GM12864 (cell line): ENCODE data around the gene ST14.
A peak's percentile ranks its signal among the peaks of the same experiment; 100 is the strongest.

Source experiments
- DNase-seq: peaks from one replicate; pipeline ENCODE4 v3.0.0-alpha.2; 2011; ENCODE audit warnings: low read depth
- H3K4me3 ChIP-seq: 2 replicates; pipeline ENCODE4 v1.5.1; 2011; ENCODE audit warnings: mild to moderate bottlenecking, low read depth, low read length, control low read depth
- TF ChIP-seq, protein P1 (sequence below): IDR thresholded peaks from 2 replicates; pipeline ENCODE4 v1.5.1; 2011; ENCODE audit warnings: low read depth, mild to moderate bottlenecking, moderate library complexity, low read length, control low read depth, inconsistent platforms; ENCODE audit errors: missing control alignments

The ST14 gene

GRCh38 chr11:130159657-130160497 is at the start of gene ST14:
Gene ST14 (plus strand): TSS chr11:130159782. CDS start chr11:130159980, 198 bp downstream.
- TF ChIP-seq, protein P1, sequence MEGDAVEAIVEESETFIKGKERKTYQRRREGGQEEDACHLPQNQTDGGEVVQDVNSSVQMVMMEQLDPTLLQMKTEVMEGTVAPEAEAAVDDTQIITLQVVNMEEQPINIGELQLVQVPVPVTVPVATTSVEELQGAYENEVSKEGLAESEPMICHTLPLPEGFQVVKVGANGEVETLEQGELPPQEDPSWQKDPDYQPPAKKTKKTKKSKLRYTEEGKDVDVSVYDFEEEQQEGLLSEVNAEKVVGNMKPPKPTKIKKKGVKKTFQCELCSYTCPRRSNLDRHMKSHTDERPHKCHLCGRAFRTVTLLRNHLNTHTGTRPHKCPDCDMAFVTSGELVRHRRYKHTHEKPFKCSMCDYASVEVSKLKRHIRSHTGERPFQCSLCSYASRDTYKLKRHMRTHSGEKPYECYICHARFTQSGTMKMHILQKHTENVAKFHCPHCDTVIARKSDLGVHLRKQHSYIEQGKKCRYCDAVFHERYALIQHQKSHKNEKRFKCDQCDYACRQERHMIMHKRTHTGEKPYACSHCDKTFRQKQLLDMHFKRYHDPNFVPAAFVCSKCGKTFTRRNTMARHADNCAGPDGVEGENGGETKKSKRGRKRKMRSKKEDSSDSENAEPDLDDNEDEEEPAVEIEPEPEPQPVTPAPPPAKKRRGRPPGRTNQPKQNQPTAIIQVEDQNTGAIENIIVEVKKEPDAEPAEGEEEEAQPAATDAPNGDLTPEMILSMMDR, result no peak
- no peak for DNase-seq
- H3K4me3 ChIP-seq, result peak within 1 kb of the TSS; percentile 15; the same call in 1 of the 2 replicates

DNA sequence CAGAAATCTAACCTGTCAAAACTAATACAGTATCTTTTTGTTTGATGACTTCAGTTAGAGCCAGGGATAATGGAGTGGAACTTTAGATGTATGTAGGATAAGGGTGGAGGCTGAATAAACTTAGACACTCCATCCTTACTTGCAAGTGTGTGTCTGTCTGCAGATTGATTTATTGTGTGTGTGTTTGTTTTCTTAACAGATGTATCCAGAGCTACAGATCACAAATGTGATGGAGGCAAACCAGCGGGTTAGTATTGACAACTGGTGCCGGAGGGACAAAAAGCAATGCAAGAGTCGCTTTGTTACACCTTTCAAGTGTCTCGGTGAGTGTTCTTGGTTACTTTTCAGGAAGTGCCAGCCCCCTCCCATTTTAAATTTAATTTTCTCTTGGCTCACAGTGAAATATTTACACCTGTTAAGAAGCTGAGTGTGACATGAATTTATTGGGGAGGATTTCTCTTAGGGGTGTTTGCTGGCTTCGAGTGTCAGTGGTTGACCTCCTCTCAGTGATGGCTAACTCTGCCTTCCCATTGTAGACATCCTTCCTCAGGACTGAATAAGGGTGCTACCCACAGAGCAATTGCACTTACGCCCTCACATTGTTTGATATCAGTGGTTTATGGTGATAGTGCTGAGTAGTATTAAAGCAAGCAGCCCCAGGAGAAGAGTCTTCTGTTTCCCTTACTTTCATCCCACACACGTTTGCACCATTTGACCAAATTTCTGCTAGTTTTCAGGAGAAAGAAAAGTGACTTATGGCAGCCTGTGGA is 49.1 kb upstream of the ST14 start:
- TF ChIP-seq, protein P1, result no peak
- H3K4me3 ChIP-seq, result no peak overlapping the region
- no peak for DNase-seq

DNA sequence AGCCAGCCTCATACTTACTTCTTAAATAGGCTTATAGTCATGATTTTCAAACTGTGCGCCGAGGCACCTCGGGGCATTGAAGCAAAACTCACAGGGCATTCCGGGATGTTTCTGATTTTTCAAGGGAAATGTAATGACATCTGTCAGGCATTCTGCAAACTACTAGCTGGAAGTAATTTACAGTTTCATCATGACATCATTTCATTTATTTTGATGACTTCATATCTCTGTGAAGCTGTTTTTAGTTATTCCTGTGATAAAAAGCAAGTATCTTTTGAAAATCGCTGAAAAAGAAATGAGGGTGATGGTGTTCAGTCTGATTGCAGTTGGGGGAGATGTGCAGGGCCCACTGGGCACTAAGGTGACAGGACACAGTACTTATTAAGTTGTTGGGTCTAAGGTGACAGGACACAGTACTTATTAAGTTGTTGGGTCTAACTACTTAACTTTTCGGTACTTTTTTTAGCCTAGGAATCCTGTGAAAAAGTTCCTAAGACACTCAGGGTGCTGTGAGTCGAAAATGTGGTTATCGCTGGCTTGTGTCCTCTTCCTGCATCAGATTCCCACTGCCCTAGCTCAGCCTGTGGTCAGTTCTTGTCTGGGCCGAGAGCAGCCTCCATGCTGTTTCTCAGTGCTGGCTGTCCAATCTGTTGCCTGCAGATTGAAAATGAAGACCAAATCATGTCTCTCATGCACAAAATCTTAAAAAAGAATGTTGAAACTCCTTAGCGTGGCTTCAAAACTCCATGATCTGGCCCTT is 47.3 kb upstream of the ST14 start:
- no peak for DNase-seq
- no peak overlapping the region for H3K4me3 ChIP-seq
- TF ChIP-seq, protein P1, result no peak

DNA sequence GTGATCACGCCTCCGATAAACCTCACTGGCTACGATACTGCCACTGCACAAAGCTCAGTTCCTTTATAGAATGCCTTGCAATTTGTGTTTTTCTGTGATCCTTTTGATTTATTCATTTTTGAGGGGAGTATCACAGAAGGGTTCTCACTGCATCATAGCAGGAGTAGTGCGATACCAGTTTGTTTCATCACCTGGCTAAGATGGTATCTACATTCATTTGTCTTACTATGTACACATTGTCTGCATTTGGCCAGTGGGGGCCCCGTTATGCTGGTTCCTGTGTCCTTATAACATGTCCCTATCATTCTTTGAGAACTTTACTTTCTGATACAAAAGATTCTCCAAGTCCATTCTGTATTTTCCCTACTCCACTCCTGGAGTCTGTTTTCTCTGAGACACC is 45.3 kb upstream of the ST14 start:
- H3K4me3 ChIP-seq, result no peak overlapping the region
- TF ChIP-seq, protein P1, result no peak
- DNase-seq, result no peak

DNA sequence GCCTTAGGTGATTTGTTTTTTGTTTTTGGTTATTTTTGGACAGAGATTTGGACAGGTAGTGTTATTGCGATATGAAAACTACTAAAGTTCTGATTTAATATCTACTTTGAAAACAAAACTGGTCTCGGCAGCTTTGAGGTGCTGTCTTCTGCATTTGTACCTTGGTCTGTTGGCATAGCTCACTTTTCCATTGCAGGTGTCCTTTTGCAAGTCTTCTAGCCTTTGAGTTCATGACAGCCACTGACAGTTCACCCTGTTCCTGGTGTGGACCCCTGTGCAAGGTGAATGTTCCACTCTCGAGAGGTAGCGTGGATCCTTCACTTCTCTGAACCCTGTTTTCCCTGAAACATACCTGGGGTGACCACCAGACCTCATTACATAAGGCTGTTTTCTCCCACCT is 44.9 kb upstream of the ST14 start:
- no peak for DNase-seq
- no peak overlapping the region for H3K4me3 ChIP-seq
- TF ChIP-seq, protein P1, result no peak

- no peak overlapping the region for H3K4me3 ChIP-seq
- TF ChIP-seq, protein P1, result no peak
- no peak for DNase-seq
These were observed 44.4 kb upstream of the ST14 start for GRCh38 chr11:130115218-130115617.
